Mesodermal cell (in vitro differentiated cells): ENCODE measurements around the gene CXorf58.
"Not testable (repeated sequence)": the region's sequence is repeated elsewhere in the genome, so short reads cannot be mapped to it uniquely, and the experiment has no call there.

Experiments used
- H3K27ac ChIP-seq: 2 replicates; pipeline ENCODE4 v1.7.0; 2013; ENCODE audit warnings: mild to moderate bottlenecking, low read depth, low read length, moderate library complexity; ENCODE audit not compliant: severe bottlenecking
- H3K36me3 ChIP-seq: 2 replicates; pipeline ENCODE4 v1.7.1; 2013; ENCODE audit warnings: mild to moderate bottlenecking, low read length, moderate library complexity; ENCODE audit not compliant: control insufficient read depth, insufficient read depth
- H3K4me1 ChIP-seq: one replicate; pipeline ENCODE4 v1.7.1; 2013; ENCODE audit warnings: mild to moderate bottlenecking, low read length; ENCODE audit not compliant: insufficient read depth, control insufficient read depth, poor library complexity, severe bottlenecking
- H3K4me3 ChIP-seq: 2 replicates; pipeline ENCODE4 v1.7.0; 2013; ENCODE audit warnings: low read length, control low read depth, mild to moderate bottlenecking; ENCODE audit not compliant: insufficient read depth, poor library complexity, severe bottlenecking; ENCODE audit errors: extremely low read depth
- H3K9me3 ChIP-seq: 2 replicates; pipeline ENCODE4 v1.7.1; 2013; ENCODE audit warnings: mild to moderate bottlenecking, low read length, moderate library complexity; ENCODE audit not compliant: control insufficient read depth
- WGBS, 2 experiments: methylation state at CpG; one replicate each; pipeline ENCODE4 v1.1.5; 2013; ENCODE audit warnings: missing lambda C conversion rate in 2 of 2; ENCODE audit not compliant: insufficient coverage in 2 of 2; 5-methylcytosine and 5-hydroxymethylcytosine counted together

CXorf58 gene

GRCh38 chrX:23884427-23885024, 23.3 kb upstream of the CXorf58 start:
- Histone ChIP-seq H3K4me1 (peaks cover 11% of the 10 kb centered on the region), H3K9me3 (no peaks in the 10 kb centered on the region), H3K36me3 (no peaks in the 10 kb centered on the region), H3K4me3 (no peak overlapping the region), H3K27ac (peak overlapping the region; percentile 29)
- WGBS, 2 experiments, result 100% methylated on average over 2 of the region's 4 CpGs; no CpG with 5 or more reads in 1 of the 2 experiments

GRCh38 chrX:23885803-23886202, 22.0 kb upstream of the CXorf58 start:
- Histone ChIP-seq H3K4me3 (no peak overlapping the region), H3K4me1 (peaks cover 11% of the 10 kb centered on the region), H3K27ac (no peak overlapping the region), H3K9me3 (no peaks in the 10 kb centered on the region), H3K36me3 (no peaks in the 10 kb centered on the region)
- 40% methylated on average over 1 of the region's 3 CpGs; no CpG with 5 or more reads in 1 of the 2 experiments for WGBS, 2 experiments

GRCh38 chrX:23887451-23887850, 20.4 kb upstream of the CXorf58 start:
- no peaks in the 10 kb centered on the region for H3K36me3 ChIP-seq
- H3K4me1 ChIP-seq, result peaks cover 11% of the 10 kb centered on the region
- H3K27ac ChIP-seq, result no peak overlapping the region
- WGBS, 2 experiments, result 96% methylated on average over 3 of the region's 6 CpGs; no CpG with 5 or more reads in 1 of the 2 experiments
- no peak overlapping the region for H3K4me3 ChIP-seq
- no peaks in the 10 kb centered on the region for H3K9me3 ChIP-seq

GRCh38 chrX:23887918-23888317, 19.9 kb upstream of the CXorf58 start:
- peaks cover 11% of the 10 kb centered on the region for H3K4me1 ChIP-seq
- 100% methylated on average over 1 of the region's 4 CpGs; no CpG with 5 or more reads in 1 of the 2 experiments for WGBS, 2 experiments

GRCh38 chrX:23888887-23889501, 18.8 kb upstream of the CXorf58 start:
- Histone ChIP-seq H3K4me3 (no peak overlapping the region), H3K27ac (no peak overlapping the region), H3K36me3 (no peaks in the 10 kb centered on the region), H3K9me3 (no peaks in the 10 kb centered on the region), H3K4me1 (peaks cover 8% of the 10 kb centered on the region)
- no CpG with 5 or more reads among the region's 3 CpGs for WGBS, 2 experiments

More at GRCh38 chrX:23887918-23888317, 19.9 kb upstream of the CXorf58 start:
- no peak overlapping the region for H3K27ac ChIP-seq
- no peaks in the 10 kb centered on the region for H3K36me3 ChIP-seq
- no peak overlapping the region for H3K4me3 ChIP-seq
- no peaks in the 10 kb centered on the region for H3K9me3 ChIP-seq

GRCh38 chrX:23890933-23891332, 16.9 kb upstream of the CXorf58 start:
- no peaks in the 10 kb centered on the region for H3K4me1 ChIP-seq
- WGBS, 2 experiments, result 96% methylated on average over 4 of the region's 4 CpGs; no CpG with 5 or more reads in 1 of the 2 experiments
- no peaks in the 10 kb centered on the region for H3K36me3 ChIP-seq
- no peaks in the 10 kb centered on the region for H3K9me3 ChIP-seq
- H3K27ac ChIP-seq, result no peak overlapping the region
- no peak overlapping the region for H3K4me3 ChIP-seq

GRCh38 chrX:23894993-23895392, 12.8 kb upstream of the CXorf58 start:
- H3K9me3 ChIP-seq, H3K4me3 ChIP-seq, H3K27ac ChIP-seq, H3K36me3 ChIP-seq, H3K4me1 ChIP-seq: not testable (repeated sequence)
- 100% methylated on average over 4 of the region's 6 CpGs; no CpG with 5 or more reads in 1 of the 2 experiments for WGBS, 2 experiments

- not testable (repeated sequence) for H3K4me3 ChIP-seq, H3K36me3 ChIP-seq, H3K9me3 ChIP-seq, H3K27ac ChIP-seq
- peaks cover 21% of the 10 kb centered on the region for H3K4me1 ChIP-seq
- 83% methylated on average over 1 of the region's 4 CpGs; no CpG with 5 or more reads in 1 of the 2 experiments for WGBS, 2 experiments
These were observed 11.3 kb upstream of the CXorf58 start for GRCh38 chrX:23896539-23896938.

GRCh38 chrX:23896981-23897380, 10.8 kb upstream of the CXorf58 start:
- Histone ChIP-seq H3K9me3 (no peaks in the 10 kb centered on the region), H3K4me3 (no peak overlapping the region), H3K27ac (no peak overlapping the region), H3K4me1 (peaks cover 24% of the 10 kb centered on the region), H3K36me3 (no peaks in the 10 kb centered on the region)
- WGBS, 2 experiments, result no CpG with 5 or more reads among the region's 2 CpGs

- Histone ChIP-seq H3K4me3 (no peak overlapping the region), H3K36me3 (no peaks in the 10 kb centered on the region), H3K9me3 (no peaks in the 10 kb centered on the region), H3K27ac (peak overlapping the region; percentile 88), H3K4me1 (peaks cover 30% of the 10 kb centered on the region)
- WGBS, 2 experiments, result no CpG with 5 or more reads among the region's 3 CpGs
These were observed 9.3 kb upstream of the CXorf58 start for GRCh38 chrX:23898412-23898959.
